Measurements from ENCODE around the gene RIPPLY3.

GRCh38 chr21:36976228-36976861 is 30.2 kb upstream of the RIPPLY3 start:
- TF ChIP-seq, protein P1, sequence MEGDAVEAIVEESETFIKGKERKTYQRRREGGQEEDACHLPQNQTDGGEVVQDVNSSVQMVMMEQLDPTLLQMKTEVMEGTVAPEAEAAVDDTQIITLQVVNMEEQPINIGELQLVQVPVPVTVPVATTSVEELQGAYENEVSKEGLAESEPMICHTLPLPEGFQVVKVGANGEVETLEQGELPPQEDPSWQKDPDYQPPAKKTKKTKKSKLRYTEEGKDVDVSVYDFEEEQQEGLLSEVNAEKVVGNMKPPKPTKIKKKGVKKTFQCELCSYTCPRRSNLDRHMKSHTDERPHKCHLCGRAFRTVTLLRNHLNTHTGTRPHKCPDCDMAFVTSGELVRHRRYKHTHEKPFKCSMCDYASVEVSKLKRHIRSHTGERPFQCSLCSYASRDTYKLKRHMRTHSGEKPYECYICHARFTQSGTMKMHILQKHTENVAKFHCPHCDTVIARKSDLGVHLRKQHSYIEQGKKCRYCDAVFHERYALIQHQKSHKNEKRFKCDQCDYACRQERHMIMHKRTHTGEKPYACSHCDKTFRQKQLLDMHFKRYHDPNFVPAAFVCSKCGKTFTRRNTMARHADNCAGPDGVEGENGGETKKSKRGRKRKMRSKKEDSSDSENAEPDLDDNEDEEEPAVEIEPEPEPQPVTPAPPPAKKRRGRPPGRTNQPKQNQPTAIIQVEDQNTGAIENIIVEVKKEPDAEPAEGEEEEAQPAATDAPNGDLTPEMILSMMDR (conservative IDR thresholded peaks at IDR 0.05), result no peak
- TF ChIP-seq ZFX (IDR thresholded peaks at IDR 0.05), result no peak

Data from C4-2B (cell line).